Measurements from ENCODE around the gene PPP2R5A. TPM values are rescaled to one million over a fixed set of nuclear protein-coding genes. Genes with fewer than 3 reads are reported as not detected.

PPP2R5A gene
- total and polyA plus RNA-seq, 8 donors: 38.4 to 72.6 (median 52.5) TPM

GRCh38 chr1:212254853-212255363 lies 30.3 kb upstream of the PPP2R5A start:
- DNase-seq: no peak
- peak overlapping the region in 1 of 5 donors; percentile 62 for H3K27ac ChIP-seq
- H3K4me3 ChIP-seq: no peak overlapping the region

GRCh38 chr1:212255705-212256307 lies 29.4 kb upstream of the PPP2R5A start:
- Histone ChIP-seq H3K27ac (peak overlapping the region in 2 of 5 donors; percentile 24 to 62), H3K27me3 (no peaks in the 10 kb centered on the region), H3K9me3 (no peaks in the 10 kb centered on the region), H3K36me3 (no peaks in the 10 kb centered on the region), H3K4me3 (no peak overlapping the region), H3K4me1 (peaks cover 2 to 15% (median 12%) of the 10 kb centered on the region in 4 donors)
- intact Hi-C loops (cut with DNase I; ENCODE audit: low total_unique reads): no loop called here
- no peak for TF ChIP-seq POLR2A (IDR thresholded peaks at IDR 0.05)
- no peak for TF ChIP-seq EP300 (IDR thresholded peaks at IDR 0.05)
- TF ChIP-seq POLR2AphosphoS5 (IDR thresholded peaks at IDR 0.05): no peak
- TF ChIP-seq, protein P1, sequence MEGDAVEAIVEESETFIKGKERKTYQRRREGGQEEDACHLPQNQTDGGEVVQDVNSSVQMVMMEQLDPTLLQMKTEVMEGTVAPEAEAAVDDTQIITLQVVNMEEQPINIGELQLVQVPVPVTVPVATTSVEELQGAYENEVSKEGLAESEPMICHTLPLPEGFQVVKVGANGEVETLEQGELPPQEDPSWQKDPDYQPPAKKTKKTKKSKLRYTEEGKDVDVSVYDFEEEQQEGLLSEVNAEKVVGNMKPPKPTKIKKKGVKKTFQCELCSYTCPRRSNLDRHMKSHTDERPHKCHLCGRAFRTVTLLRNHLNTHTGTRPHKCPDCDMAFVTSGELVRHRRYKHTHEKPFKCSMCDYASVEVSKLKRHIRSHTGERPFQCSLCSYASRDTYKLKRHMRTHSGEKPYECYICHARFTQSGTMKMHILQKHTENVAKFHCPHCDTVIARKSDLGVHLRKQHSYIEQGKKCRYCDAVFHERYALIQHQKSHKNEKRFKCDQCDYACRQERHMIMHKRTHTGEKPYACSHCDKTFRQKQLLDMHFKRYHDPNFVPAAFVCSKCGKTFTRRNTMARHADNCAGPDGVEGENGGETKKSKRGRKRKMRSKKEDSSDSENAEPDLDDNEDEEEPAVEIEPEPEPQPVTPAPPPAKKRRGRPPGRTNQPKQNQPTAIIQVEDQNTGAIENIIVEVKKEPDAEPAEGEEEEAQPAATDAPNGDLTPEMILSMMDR (IDR thresholded peaks at IDR 0.05): no peak
- WGBS, 5 donors: 62 to 80% (median 66%) methylated on average over 8 to 9 of the region's 9 CpGs
- no peak for DNase-seq

More at GRCh38 chr1:212254853-212255363, 30.3 kb upstream of the PPP2R5A start:
- WGBS, 5 donors: 58 to 84% (median 71%) methylated on average over 6 to 7 of the region's 7 CpGs
- H3K36me3 ChIP-seq: no peaks in the 10 kb centered on the region
- intact Hi-C loops (cut with DNase I; ENCODE audit: low total_unique reads): no loop called here
- no peaks in the 10 kb centered on the region for H3K9me3 ChIP-seq
- TF ChIP-seq EP300 (IDR thresholded peaks at IDR 0.05) (no peak), POLR2A (IDR thresholded peaks at IDR 0.05) (no peak)
- peaks cover 0 to 15% (median 12%) of the 10 kb centered on the region in 4 donors for H3K4me1 ChIP-seq
- no peaks in the 10 kb centered on the region for H3K27me3 ChIP-seq

- Histone ChIP-seq H3K9me3 (no peaks in the 10 kb centered on the region), H3K27me3 (no peaks in the 10 kb centered on the region), H3K36me3 (no peaks in the 10 kb centered on the region), H3K4me3 (no peak overlapping the region), H3K27ac (peak overlapping the region in 2 of 5 donors; percentile 24 to 62), H3K4me1 (peaks cover 7 to 19% (median 14%) of the 10 kb centered on the region in 4 donors)
- intact Hi-C loops (cut with DNase I; ENCODE audit: low total_unique reads): no loop called here
- no peak for TF ChIP-seq POLR2A (IDR thresholded peaks at IDR 0.05)
- no peak for TF ChIP-seq POLR2AphosphoS5 (IDR thresholded peaks at IDR 0.05)
- TF ChIP-seq, protein P1 (IDR thresholded peaks at IDR 0.05): no peak
- TF ChIP-seq EP300 (IDR thresholded peaks at IDR 0.05): no peak
- 70 to 96% (median 85%) methylated on average over 1 of the region's 1 CpG for WGBS, 5 donors
- peak in 1 of 2 donors; percentile 41 for DNase-seq
These were observed 28.8 kb upstream of the PPP2R5A start for GRCh38 chr1:212256369-212256768.

DNA sequence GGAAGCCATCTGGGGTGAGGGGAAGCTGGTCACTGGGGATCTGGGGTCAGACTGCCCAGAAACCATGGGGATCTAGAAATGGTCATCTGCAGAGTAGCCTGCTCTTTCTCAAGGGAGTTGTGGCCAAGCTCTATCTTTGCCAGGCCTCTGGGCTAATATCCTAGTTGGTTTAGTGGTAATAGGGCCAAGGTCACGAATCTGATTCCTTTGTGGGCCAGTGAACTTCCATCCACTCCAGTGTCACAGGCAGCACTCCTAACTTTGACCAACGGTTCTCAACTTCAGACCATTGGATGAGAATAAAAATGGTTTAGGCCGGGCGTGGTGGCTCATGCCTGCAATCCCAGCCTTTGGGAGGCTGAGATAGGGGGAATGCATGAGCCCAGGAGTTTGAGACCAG lies 28.1 kb upstream of the PPP2R5A start:
- no peak overlapping the region for H3K4me3 ChIP-seq
- no peaks in the 10 kb centered on the region for H3K36me3 ChIP-seq
- intact Hi-C loops (cut with DNase I; ENCODE audit: low total_unique reads): no loop called here
- H3K27me3 ChIP-seq: no peaks in the 10 kb centered on the region
- H3K27ac ChIP-seq: peak overlapping the region in 1 of 5 donors; percentile 62
- TF ChIP-seq, protein P1 (IDR thresholded peaks at IDR 0.05): no peak
- no peak for TF ChIP-seq EP300 (IDR thresholded peaks at IDR 0.05)
- no peak for TF ChIP-seq POLR2A (IDR thresholded peaks at IDR 0.05)
- no peak for TF ChIP-seq POLR2AphosphoS5 (IDR thresholded peaks at IDR 0.05)
- H3K4me1 ChIP-seq: peaks cover 9 to 25% (median 15%) of the 10 kb centered on the region in 4 donors
- DNase-seq: no peak
- WGBS, 5 donors: 79 to 97% (median 96%) methylated on average over 4 of the region's 4 CpGs
- H3K9me3 ChIP-seq: no peaks in the 10 kb centered on the region
